ENCODE results near the gene CCL22. TPM values are rescaled to one million over a fixed set of nuclear protein-coding genes. Genes with fewer than 3 reads are reported as not detected.

The CCL22 gene
- total and polyA plus RNA-seq, 2 donors (not counting 1 experiment from before 2014, with no cell fraction given) = not detected

- H3K4me1 ChIP-seq (ENCODE audit: control insufficient read depth, extremely low read depth, insufficient read depth, low read length) = no peaks in the 10 kb centered on the region
- no peak overlapping the region for H3K9ac ChIP-seq (ENCODE audit: insufficient read depth, low read length)
- no peak overlapping the region for H3K4me2 ChIP-seq (ENCODE audit: extremely low read depth, insufficient read depth, low read length)
- no peaks in the 10 kb centered on the region for H3K36me3 ChIP-seq (ENCODE audit: control insufficient read depth, insufficient read depth, low read length)
- H4K20me1 ChIP-seq (ENCODE audit: control insufficient read depth, extremely low read depth, insufficient read depth, low read length) = no peaks in the 10 kb centered on the region
- no peak overlapping the region for H3K4me3 ChIP-seq (replicated peaks in 1 of 4; ENCODE audit: control extremely low read depth in 1 of 4, insufficient read depth in 1 of 4, low read depth in 3 of 4, low read length in 4 of 4)
- H3K27ac ChIP-seq (ENCODE audit: insufficient read depth, low read length) = no peak overlapping the region
- no peak overlapping the region for H2AFZ ChIP-seq (ENCODE audit: low read length)
- no peak for DNase-seq (ENCODE audit: low read depth in 2 of 2)
- no peaks in the 10 kb centered on the region for H3K9me3 ChIP-seq (ENCODE audit: control insufficient read depth, insufficient read depth, low read depth, low read length)
- TF ChIP-seq EZH2 (IDR thresholded peaks at IDR 0.05; ENCODE audit: low read length, missing control alignments) = no peak
- no peak for TF ChIP-seq CTCF (conservative IDR thresholded peaks at IDR 0.05 in 1 of 2, IDR thresholded peaks at IDR 0.05 in 1 of 2; ENCODE audit: low read depth in 1 of 2, low read length in 2 of 2)
- peaks cover 14% of the 10 kb centered on the region for H3K27me3 ChIP-seq (ENCODE audit: control insufficient read depth, insufficient read depth, low read length)
- H3K79me2 ChIP-seq (ENCODE audit: control insufficient read depth, insufficient read depth, low read length) = no peaks in the 10 kb centered on the region
Observed at GRCh38 chr16:57376313-57376818, 17.8 kb downstream of the CCL22 start.

GRCh38 chr16:57377080-57377841 lies 18.7 kb downstream of the CCL22 start:
- no peak overlapping the region for H3K27ac ChIP-seq (ENCODE audit: insufficient read depth, low read length)
- H3K79me2 ChIP-seq (ENCODE audit: control insufficient read depth, insufficient read depth, low read length) = no peaks in the 10 kb centered on the region
- no peak overlapping the region for H3K4me2 ChIP-seq (ENCODE audit: extremely low read depth, insufficient read depth, low read length)
- no peaks in the 10 kb centered on the region for H4K20me1 ChIP-seq (ENCODE audit: control insufficient read depth, extremely low read depth, insufficient read depth, low read length)
- H3K4me1 ChIP-seq (ENCODE audit: control insufficient read depth, extremely low read depth, insufficient read depth, low read length) = no peaks in the 10 kb centered on the region
- no peak overlapping the region for H3K4me3 ChIP-seq (replicated peaks in 1 of 4; ENCODE audit: control extremely low read depth in 1 of 4, insufficient read depth in 1 of 4, low read depth in 3 of 4, low read length in 4 of 4)
- H2AFZ ChIP-seq (ENCODE audit: low read length) = no peak overlapping the region
- no peak for DNase-seq (ENCODE audit: low read depth in 2 of 2)
- peaks cover 12% of the 10 kb centered on the region for H3K27me3 ChIP-seq (ENCODE audit: control insufficient read depth, insufficient read depth, low read length)
- H3K36me3 ChIP-seq (ENCODE audit: control insufficient read depth, insufficient read depth, low read length) = no peaks in the 10 kb centered on the region
- no peak for TF ChIP-seq EZH2 (IDR thresholded peaks at IDR 0.05; ENCODE audit: low read length, missing control alignments)
- no peak for TF ChIP-seq CTCF (conservative IDR thresholded peaks at IDR 0.05 in 1 of 2, IDR thresholded peaks at IDR 0.05 in 1 of 2; ENCODE audit: low read depth in 1 of 2, low read length in 2 of 2)
- no peak overlapping the region for H3K9ac ChIP-seq (ENCODE audit: insufficient read depth, low read length)
- no peaks in the 10 kb centered on the region for H3K9me3 ChIP-seq (ENCODE audit: control insufficient read depth, insufficient read depth, low read depth, low read length)

GRCh38 chr16:57379579-57379978 lies 21.0 kb downstream of the CCL22 start:
- H4K20me1 ChIP-seq (ENCODE audit: control insufficient read depth, extremely low read depth, insufficient read depth, low read length) = no peaks in the 10 kb centered on the region
- no peak for DNase-seq (ENCODE audit: low read depth in 2 of 2)
- no peak overlapping the region for H3K27ac ChIP-seq (ENCODE audit: insufficient read depth, low read length)
- no peak overlapping the region for H2AFZ ChIP-seq (ENCODE audit: low read length)
- H3K4me1 ChIP-seq (ENCODE audit: control insufficient read depth, extremely low read depth, insufficient read depth, low read length) = no peaks in the 10 kb centered on the region
- no peaks in the 10 kb centered on the region for H3K36me3 ChIP-seq (ENCODE audit: control insufficient read depth, insufficient read depth, low read length)
- no peaks in the 10 kb centered on the region for H3K79me2 ChIP-seq (ENCODE audit: control insufficient read depth, insufficient read depth, low read length)
- H3K4me2 ChIP-seq (ENCODE audit: extremely low read depth, insufficient read depth, low read length) = no peak overlapping the region
- H3K4me3 ChIP-seq (replicated peaks in 1 of 4; ENCODE audit: control extremely low read depth in 1 of 4, insufficient read depth in 1 of 4, low read depth in 3 of 4, low read length in 4 of 4) = no peak overlapping the region
- no peaks in the 10 kb centered on the region for H3K9me3 ChIP-seq (ENCODE audit: control insufficient read depth, insufficient read depth, low read depth, low read length)
- no peaks in the 10 kb centered on the region for H3K27me3 ChIP-seq (ENCODE audit: control insufficient read depth, insufficient read depth, low read length)
- TF ChIP-seq CTCF (conservative IDR thresholded peaks at IDR 0.05 in 1 of 2, IDR thresholded peaks at IDR 0.05 in 1 of 2; ENCODE audit: low read depth in 1 of 2, low read length in 2 of 2) = no peak
- TF ChIP-seq EZH2 (IDR thresholded peaks at IDR 0.05; ENCODE audit: low read length, missing control alignments) = no peak
- H3K9ac ChIP-seq (ENCODE audit: insufficient read depth, low read length) = no peak overlapping the region
